GM12878 (cell line): Measurements from ENCODE around the gene TASOR. TPM values are rescaled to one million over a fixed set of nuclear protein-coding genes. Genes with fewer than 3 reads are reported as not detected.

Source experiments
- ATAC-seq: fragments of 200-7000 bp; cut with Tn5 transposase; 3 replicates; pipeline ENCODE4 v1.9.1; 2020; ENCODE audit warnings: mild to moderate bottlenecking, moderate library complexity
- BruUV-seq: library from RNA; stranded (reverse); fragments of 400-500 nt; replicated peaks from 2 replicates; lab custom pipeline; 2021; lab: Mats Ljungman, UMichigan
- CTCF ChIA-PET: fragments of 300-600 bp; sonication (Branson Sonifier 250); formaldehyde crosslinking; extraction: SDS; loops from one replicate; lab custom pipeline; 2021; ENCODE audit warnings: inconsistent platforms; lab: Yijun Ruan, JAX
- POLR2A ChIA-PET: fragments of 350-600 bp; formaldehyde crosslinking; extraction: SDS; loops from one replicate; lab custom pipeline; 2021; ENCODE audit warnings: inconsistent platforms; lab: Charles Lee
- RAD21 ChIA-PET: fragments of 300-600 bp; sonication (Branson Sonifier 250); formaldehyde crosslinking; loops from one replicate; lab custom pipeline; 2023; ENCODE audit warnings: antibody characterized with exemption; ENCODE audit not compliant: unreplicated experiment; lab: Charles Lee
- SMC1A ChIA-PET: fragments of 300-600 bp; sonication (Branson Sonifier 250); formaldehyde crosslinking; loops from one replicate; lab custom pipeline; 2023; ENCODE audit not compliant: unreplicated experiment, uncharacterized antibody; lab: Charles Lee
- DNase-seq: peaks from one replicate; pipeline ENCODE4 v3.0.0-alpha.2; 2011; ENCODE audit warnings: low read depth, low spot score
- FAIRE-seq: peaks from 3 replicates; lab custom pipeline; 2011; peaks lifted over from hg19 to GRCh38; lab: Jason Lieb, UNC
- H2AFZ ChIP-seq: 2 replicates; pipeline ENCODE4 v1.6.0; 2011; ENCODE audit warnings: low read depth, low read length, control low read depth; ENCODE audit not compliant: control insufficient read depth
- H3K27ac ChIP-seq: 2 replicates; pipeline ENCODE4 v1.5.1; 2011; ENCODE audit warnings: control low read depth; ENCODE audit not compliant: control insufficient read depth, insufficient read depth
- H3K27me3 ChIP-seq, 2 experiments: replicated peaks in 1 of 2; 2 replicates each; pipeline versions ENCODE4 v1.6.0 to v1.6.1; 2011; ENCODE audit warnings: low read length in 1 of 2; ENCODE audit not compliant: control insufficient read depth in 2 of 2, insufficient read depth in 2 of 2
- H3K36me3 ChIP-seq, 2 experiments: 2 replicates each; pipeline ENCODE4 v1.5.1; 2011; ENCODE audit warnings: low read length in 1 of 2; ENCODE audit not compliant: control insufficient read depth in 2 of 2, insufficient read depth in 2 of 2
- H3K4me1 ChIP-seq: 2 replicates; pipeline ENCODE4 v1.6.1; 2011; ENCODE audit warnings: mild to moderate bottlenecking, low read length, moderate library complexity, mixed read lengths; ENCODE audit not compliant: control insufficient read depth, insufficient read depth
- H3K4me2 ChIP-seq: 2 replicates; pipeline ENCODE4 v1.6.0; 2011; ENCODE audit warnings: control low read depth; ENCODE audit not compliant: control insufficient read depth, insufficient read depth
- H3K4me3 ChIP-seq: fragments of 200-600 bp; sonication (generic); 2 replicates; pipeline ENCODE4 v1.5.1; 2016
- H3K79me2 ChIP-seq: 2 replicates; pipeline ENCODE4 v1.6.0; 2011; ENCODE audit warnings: low read length; ENCODE audit not compliant: control insufficient read depth, insufficient read depth
- H3K9ac ChIP-seq: 2 replicates; pipeline ENCODE4 v1.8.0; 2011; ENCODE audit warnings: low read length, control low read depth, mixed read lengths; ENCODE audit not compliant: control insufficient read depth, insufficient read depth
- H3K9me3 ChIP-seq: replicated peaks from 3 replicates; pipeline ENCODE4 v1.5.1; 2011; ENCODE audit warnings: mild to moderate bottlenecking, low read length; ENCODE audit not compliant: control insufficient read depth, insufficient read depth
- H4K20me1 ChIP-seq: 2 replicates; pipeline ENCODE4 v1.6.0; 2011; ENCODE audit not compliant: control insufficient read depth, insufficient read depth
- BHLHE40 ChIP-seq, 2 experiments: fragments of 450-650 bp in 1 of 2; IDR thresholded peaks; 2 replicates each; pipeline ENCODE4 v1.6.1; 2011 to 2017; ENCODE audit warnings: low read depth in 2 of 2, borderline replicate concordance in 1 of 2, improper control_type of control experiment in 1 of 2, low read length in 1 of 2, mild to moderate bottlenecking in 1 of 2
- CREB1 ChIP-seq: IDR thresholded peaks from 2 replicates; pipeline ENCODE4 v1.6.1; 2012; ENCODE audit warnings: low read depth, mild to moderate bottlenecking, inconsistent platforms
- ESRRA ChIP-seq: IDR thresholded peaks from 2 replicates; pipeline ENCODE4 v1.6.1; 2012; ENCODE audit warnings: mild to moderate bottlenecking, low read length, improper control_type of control experiment
- FOS ChIP-seq: IDR thresholded peaks from 3 replicates; pipeline ENCODE4 v1.6.1; 2011; ENCODE audit warnings: borderline replicate concordance; ENCODE audit not compliant: insufficient read length; ENCODE audit errors: extremely low read depth
- FOXM1 ChIP-seq: IDR thresholded peaks from 2 replicates; pipeline ENCODE4 v1.6.1; 2012; ENCODE audit warnings: low read depth, mild to moderate bottlenecking, inconsistent platforms, low read length, moderate library complexity
- HDAC6 ChIP-seq: fragments of 200-600 bp; sonication (generic); IDR thresholded peaks from one replicate; pipeline ENCODE4 v1.8.0; 2017; ENCODE audit warnings: antibody characterized with exemption; ENCODE audit not compliant: unreplicated experiment
- HDGF ChIP-seq: fragments of 450-650 bp; IDR thresholded peaks from 2 replicates; pipeline ENCODE4 v1.6.1; 2016; ENCODE audit warnings: antibody characterized with exemption
- NFYA ChIP-seq: IDR thresholded peaks from 2 replicates; pipeline ENCODE4 v1.6.1; 2011; ENCODE audit warnings: low read depth, mild to moderate bottlenecking, low read length, improper control_type of control experiment, borderline replicate concordance
- PML ChIP-seq: IDR thresholded peaks from 2 replicates; pipeline ENCODE4 v1.6.1; 2012; ENCODE audit warnings: low read length, inconsistent platforms
- POLR2AphosphoS2 ChIP-seq: IDR thresholded peaks from 2 replicates; pipeline ENCODE4 v1.6.1; 2011; ENCODE audit warnings: low read depth, mild to moderate bottlenecking, low read length, improper control_type of control experiment, moderate library complexity
- RAD21 ChIP-seq: IDR thresholded peaks from 2 replicates; pipeline ENCODE4 v1.6.1; 2011; ENCODE audit warnings: mild to moderate bottlenecking, low read depth, low read length, moderate library complexity; ENCODE audit not compliant: insufficient read depth
- RB1 ChIP-seq: fragments of 450-650 bp; formaldehyde crosslinking; IDR thresholded peaks from 2 replicates; pipeline ENCODE4 v1.6.1; 2017; ENCODE audit warnings: mild to moderate bottlenecking, borderline replicate concordance
- TARDBP ChIP-seq: IDR thresholded peaks from 2 replicates; pipeline ENCODE4 v1.6.1; 2016; ENCODE audit warnings: borderline replicate concordance
- TCF3 ChIP-seq: IDR thresholded peaks from 2 replicates; pipeline ENCODE4 v1.6.1; 2012; ENCODE audit warnings: low read depth, mild to moderate bottlenecking, low read length, borderline replicate concordance; ENCODE audit not compliant: insufficient read depth
- WGBS: methylation state at CpG from one replicate; pipeline ENCODE4 v1.1.6; 2016; ENCODE audit warnings: low lambda C conversion rate; ENCODE audit not compliant: insufficient replicate concordance, insufficient coverage; ENCODE audit errors: missing lambda C conversion rate; 5-methylcytosine and 5-hydroxymethylcytosine counted together
- in situ Hi-C: fragments of 300-500 bp; cut with MboI; formaldehyde crosslinking; loops from 9 replicates; pipeline ENCODE4 v1.14.3; 2018; ENCODE audit warnings: mixed read lengths
- intact Hi-C: fragments of 100-400 bp; cut with micrococcal nuclease; formaldehyde crosslinking; loops from one replicate; pipeline ENCODE4 v1.14.2; 2022; ENCODE audit not compliant: unreplicated experiment
- polyA plus RNA-seq, 11 experiments: library from polyadenylated mRNA; depleted of rRNA in 4 of 11; unstranded in 6 of 11; stranded (reverse) in 5 of 11; fragments of >200 nt; fragmentation: Nextera tagmentation in 4 of 11; fragmentation: Illumina TruSeq in 1 of 11; extraction: Ambion mirVana in 4 of 11; extraction: Trizol in 1 of 11; gene quantifications; 1 replicate in 1 of 11; 2 replicates in 10 of 11; pipeline versions ENCODE4 v1.2.1 to v1.2.3, GENCODE V29; 2011 to 2016; ENCODE audit warnings: inconsistent platforms in 2 of 11, missing spikeins in 2 of 11, low read depth in 1 of 11
- total RNA-seq, 4 experiments: library from RNA; depleted of rRNA in 3 of 4; stranded (reverse); fragments of >200 nt in 3 of 4; fragmentation: Illumina TruSeq in 1 of 4; extraction: Trizol in 1 of 4; gene quantifications; 2 replicates each; pipeline versions ENCODE4 v1.2.1 to v1.2.3, GENCODE V29; 2013 to 2021
- TF ChIP-seq, protein P1 (sequence below): fragments of 450-650 bp; IDR thresholded peaks from 2 replicates; pipeline ENCODE4 v1.6.1; 2018; ENCODE audit warnings: mild to moderate bottlenecking, low read depth, moderate library complexity; ENCODE audit not compliant: partially characterized antibody
- TF ChIP-seq, protein P2 (sequence below): fragments of 450-650 bp; IDR thresholded peaks from 2 replicates; pipeline ENCODE4 v1.6.1; 2017; ENCODE audit warnings: mild to moderate bottlenecking, moderate library complexity
- TF ChIP-seq, protein P3 (sequence below): IDR thresholded peaks from 2 replicates; pipeline ENCODE4 v1.6.1; 2012; ENCODE audit warnings: low read depth, low read length, improper control_type of control experiment

The TASOR gene
- total and polyA plus RNA-seq, 10 of the 15 experiments (the other 5 are each of a cell fraction or from before 2014, with no cell fraction given): 29.6 to 95.1 (median 52.6) TPM

DNA sequence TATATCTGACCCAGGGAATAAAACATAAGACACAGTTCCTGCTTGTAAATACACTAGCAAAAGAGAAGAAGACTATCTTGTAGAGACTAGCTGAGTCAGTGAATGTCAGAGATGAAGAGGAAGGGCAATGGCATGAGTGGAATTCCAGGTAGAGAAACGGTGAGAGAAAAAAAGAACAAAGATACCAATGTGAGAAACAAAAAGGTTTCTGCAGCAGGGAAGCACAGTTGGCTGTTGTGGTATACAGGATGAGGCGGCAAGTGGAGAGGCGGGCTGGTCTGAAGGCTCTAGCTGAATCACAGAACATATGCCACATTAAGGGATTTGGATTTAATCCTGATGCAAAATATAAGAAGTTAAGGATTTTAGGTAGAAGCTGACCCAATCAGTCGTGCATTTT lies 17.1 kb upstream of the TASOR start:
- Histone ChIP-seq H3K27ac (no peak overlapping the region), H3K27me3 (no peaks in the 10 kb centered on the region), H3K79me2 (no peaks in the 10 kb centered on the region), H3K9ac (no peak overlapping the region), H3K4me3 (no peak overlapping the region), H3K4me2 (no peak overlapping the region), H3K4me1 (peaks cover 7% of the 10 kb centered on the region), H4K20me1 (no peaks in the 10 kb centered on the region), H3K9me3 (no peaks in the 10 kb centered on the region), H2AFZ (no peak overlapping the region), H3K36me3 (no peaks in the 10 kb centered on the region)
- no peak for DNase-seq
- ChIA-PET RAD21 (interaction anchor here (0.7 to 7.4 kb wide), 6 partner anchors 18 to 289 kb away, joined by 3 to 388 read pairs (median 4); partner anchors contain the start of gene ARHGEF3), SMC1A (interaction anchor here (0.8 to 7.6 kb wide), 7 partner anchors 11 to 288 kb away, joined by 3 to 411 read pairs (median 3); partner anchors contain the start of gene ARHGEF3), CTCF (interaction anchor here (0.6 to 8.5 kb wide), 8 partner anchors 26 to 296 kb away, joined by 3 to 429 read pairs (median 4); partner anchors contain the start of gene ARHGEF3), POLR2A (no interaction called here)
- no TSS peak for BruUV-seq
- TF ChIP-seq, protein P1, sequence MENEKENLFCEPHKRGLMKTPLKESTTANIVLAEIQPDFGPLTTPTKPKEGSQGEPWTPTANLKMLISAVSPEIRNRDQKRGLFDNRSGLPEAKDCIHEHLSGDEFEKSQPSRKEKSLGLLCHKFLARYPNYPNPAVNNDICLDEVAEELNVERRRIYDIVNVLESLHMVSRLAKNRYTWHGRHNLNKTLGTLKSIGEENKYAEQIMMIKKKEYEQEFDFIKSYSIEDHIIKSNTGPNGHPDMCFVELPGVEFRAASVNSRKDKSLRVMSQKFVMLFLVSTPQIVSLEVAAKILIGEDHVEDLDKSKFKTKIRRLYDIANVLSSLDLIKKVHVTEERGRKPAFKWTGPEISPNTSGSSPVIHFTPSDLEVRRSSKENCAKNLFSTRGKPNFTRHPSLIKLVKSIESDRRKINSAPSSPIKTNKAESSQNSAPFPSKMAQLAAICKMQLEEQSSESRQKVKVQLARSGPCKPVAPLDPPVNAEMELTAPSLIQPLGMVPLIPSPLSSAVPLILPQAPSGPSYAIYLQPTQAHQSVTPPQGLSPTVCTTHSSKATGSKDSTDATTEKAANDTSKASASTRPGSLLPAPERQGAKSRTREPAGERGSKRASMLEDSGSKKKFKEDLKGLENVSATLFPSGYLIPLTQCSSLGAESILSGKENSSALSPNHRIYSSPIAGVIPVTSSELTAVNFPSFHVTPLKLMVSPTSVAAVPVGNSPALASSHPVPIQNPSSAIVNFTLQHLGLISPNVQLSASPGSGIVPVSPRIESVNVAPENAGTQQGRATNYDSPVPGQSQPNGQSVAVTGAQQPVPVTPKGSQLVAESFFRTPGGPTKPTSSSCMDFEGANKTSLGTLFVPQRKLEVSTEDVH: no peak
- TF ChIP-seq ESRRA (no peak), HDAC6 (no peak), TARDBP (no peak), BHLHE40 (IDR thresholded peaks at IDR 0.05; ENCODE audit: borderline replicate concordance in 1 of 2, low read depth in 2 of 2, low read length in 1 of 2) (no peak), RB1 (no peak), TCF3 (no peak), HDGF (no peak), FOS (no peak), RAD21 (no peak), CREB1 (no peak), FOXM1 (no peak), POLR2AphosphoS2 (no peak), NFYA (no peak), PML (no peak)
- TF ChIP-seq, protein P2, sequence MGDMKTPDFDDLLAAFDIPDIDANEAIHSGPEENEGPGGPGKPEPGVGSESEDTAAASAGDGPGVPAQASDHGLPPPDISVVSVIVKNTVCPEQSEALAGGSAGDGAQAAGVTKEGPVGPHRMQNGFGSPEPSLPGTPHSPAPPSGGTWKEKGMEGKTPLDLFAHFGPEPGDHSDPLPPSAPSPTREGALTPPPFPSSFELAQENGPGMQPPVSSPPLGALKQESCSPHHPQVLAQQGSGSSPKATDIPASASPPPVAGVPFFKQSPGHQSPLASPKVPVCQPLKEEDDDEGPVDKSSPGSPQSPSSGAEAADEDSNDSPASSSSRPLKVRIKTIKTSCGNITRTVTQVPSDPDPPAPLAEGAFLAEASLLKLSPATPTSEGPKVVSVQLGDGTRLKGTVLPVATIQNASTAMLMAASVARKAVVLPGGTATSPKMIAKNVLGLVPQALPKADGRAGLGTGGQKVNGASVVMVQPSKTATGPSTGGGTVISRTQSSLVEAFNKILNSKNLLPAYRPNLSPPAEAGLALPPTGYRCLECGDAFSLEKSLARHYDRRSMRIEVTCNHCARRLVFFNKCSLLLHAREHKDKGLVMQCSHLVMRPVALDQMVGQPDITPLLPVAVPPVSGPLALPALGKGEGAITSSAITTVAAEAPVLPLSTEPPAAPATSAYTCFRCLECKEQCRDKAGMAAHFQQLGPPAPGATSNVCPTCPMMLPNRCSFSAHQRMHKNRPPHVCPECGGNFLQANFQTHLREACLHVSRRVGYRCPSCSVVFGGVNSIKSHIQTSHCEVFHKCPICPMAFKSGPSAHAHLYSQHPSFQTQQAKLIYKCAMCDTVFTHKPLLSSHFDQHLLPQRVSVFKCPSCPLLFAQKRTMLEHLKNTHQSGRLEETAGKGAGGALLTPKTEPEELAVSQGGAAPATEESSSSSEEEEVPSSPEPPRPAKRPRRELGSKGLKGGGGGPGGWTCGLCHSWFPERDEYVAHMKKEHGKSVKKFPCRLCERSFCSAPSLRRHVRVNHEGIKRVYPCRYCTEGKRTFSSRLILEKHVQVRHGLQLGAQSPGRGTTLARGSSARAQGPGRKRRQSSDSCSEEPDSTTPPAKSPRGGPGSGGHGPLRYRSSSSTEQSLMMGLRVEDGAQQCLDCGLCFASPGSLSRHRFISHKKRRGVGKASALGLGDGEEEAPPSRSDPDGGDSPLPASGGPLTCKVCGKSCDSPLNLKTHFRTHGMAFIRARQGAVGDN: no peak
- TF ChIP-seq, protein P3, sequence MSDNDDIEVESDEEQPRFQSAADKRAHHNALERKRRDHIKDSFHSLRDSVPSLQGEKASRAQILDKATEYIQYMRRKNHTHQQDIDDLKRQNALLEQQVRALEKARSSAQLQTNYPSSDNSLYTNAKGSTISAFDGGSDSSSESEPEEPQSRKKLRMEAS: no peak
- WGBS: 40% methylated on average over 4 of the region's 4 CpGs
- intact Hi-C loops: loop anchor here (10.0 kb wide), 1 partner anchor 365 kb away; the partner anchor contains the start of gene SPATA12
- no peak for ATAC-seq
- in situ Hi-C loops: loop anchor here (5.0 kb wide), 1 partner anchor 292 kb away; no protein-coding TSS in a partner anchor
- FAIRE-seq: no peak
